Neural progenitor cell (in vitro differentiated cells): ENCODE results near the gene PAX1.

Experiments used
- CTCF ChIP-seq: fragments of 200-600 bp; sonication (generic); IDR thresholded peaks from 2 replicates; pipeline ENCODE4 v1.5.1; 2017; ENCODE audit warnings: antibody characterized with exemption, mild to moderate bottlenecking
- EZH2 ChIP-seq: fragments of 200-600 bp; sonication (generic); IDR thresholded peaks from 2 replicates; pipeline ENCODE4 v1.6.1; 2017; ENCODE audit warnings: antibody characterized with exemption, mild to moderate bottlenecking, moderate library complexity

- TF ChIP-seq CTCF (no peak), EZH2 (no peak)
These were observed 34.5 kb upstream of the PAX1 start for GRCh38 chr20:21670981-21671380.
